ENCODE measurements around the gene FXYD6.

DNA sequence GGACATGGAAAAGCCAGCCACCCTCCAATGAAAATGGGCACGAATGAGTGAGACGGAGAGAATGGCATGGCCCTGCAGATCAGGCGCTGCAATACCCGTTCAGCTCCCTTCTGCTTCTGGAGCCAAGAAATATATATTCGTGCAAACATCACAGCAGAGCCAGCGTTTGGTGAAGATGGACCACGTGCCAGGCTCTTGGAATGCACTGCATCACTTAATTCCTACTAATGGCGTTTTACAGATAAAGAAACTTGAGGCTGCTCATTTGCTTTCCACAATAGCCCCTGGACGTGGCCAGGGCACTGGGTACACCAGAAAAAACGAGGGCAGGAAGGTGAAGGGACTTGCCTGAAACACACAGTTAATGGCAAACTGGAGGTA, 50.3 kb downstream of the FXYD6 start:
- TF ChIP-seq, protein P1, sequence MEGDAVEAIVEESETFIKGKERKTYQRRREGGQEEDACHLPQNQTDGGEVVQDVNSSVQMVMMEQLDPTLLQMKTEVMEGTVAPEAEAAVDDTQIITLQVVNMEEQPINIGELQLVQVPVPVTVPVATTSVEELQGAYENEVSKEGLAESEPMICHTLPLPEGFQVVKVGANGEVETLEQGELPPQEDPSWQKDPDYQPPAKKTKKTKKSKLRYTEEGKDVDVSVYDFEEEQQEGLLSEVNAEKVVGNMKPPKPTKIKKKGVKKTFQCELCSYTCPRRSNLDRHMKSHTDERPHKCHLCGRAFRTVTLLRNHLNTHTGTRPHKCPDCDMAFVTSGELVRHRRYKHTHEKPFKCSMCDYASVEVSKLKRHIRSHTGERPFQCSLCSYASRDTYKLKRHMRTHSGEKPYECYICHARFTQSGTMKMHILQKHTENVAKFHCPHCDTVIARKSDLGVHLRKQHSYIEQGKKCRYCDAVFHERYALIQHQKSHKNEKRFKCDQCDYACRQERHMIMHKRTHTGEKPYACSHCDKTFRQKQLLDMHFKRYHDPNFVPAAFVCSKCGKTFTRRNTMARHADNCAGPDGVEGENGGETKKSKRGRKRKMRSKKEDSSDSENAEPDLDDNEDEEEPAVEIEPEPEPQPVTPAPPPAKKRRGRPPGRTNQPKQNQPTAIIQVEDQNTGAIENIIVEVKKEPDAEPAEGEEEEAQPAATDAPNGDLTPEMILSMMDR (IDR thresholded peaks at IDR 0.05; ENCODE audit: low read length): no peak
- TF ChIP-seq EZH2 (optimal IDR thresholded peaks at IDR 0.05; ENCODE audit: low read depth, low read length) (no peak), EZH2phosphoT487 (IDR thresholded peaks at IDR 0.05; ENCODE audit: low read length) (no peak)
